H9 (cell line): ENCODE results near the gene FBXO11. TPM values are rescaled to one million over a fixed set of nuclear protein-coding genes. Genes with fewer than 3 reads are reported as not detected.

Source experiments
- DNase-seq: peaks from one replicate; pipeline ENCODE4 v3.0.0-alpha.2; 2017
- H2AFZ ChIP-seq: one replicate; pipeline ENCODE4 v1.6.1; 2013; ENCODE audit warnings: mild to moderate bottlenecking, low read length, control low read depth, moderate library complexity
- H2AK5ac ChIP-seq: 2 replicates; pipeline ENCODE4 v1.6.1; 2013; ENCODE audit warnings: low read length, control low read depth, mixed read lengths; ENCODE audit not compliant: insufficient read length
- H2BK120ac ChIP-seq: one replicate; pipeline ENCODE4 v1.6.1; 2013; ENCODE audit warnings: low read depth, mild to moderate bottlenecking, low read length, control low read depth, inconsistent platforms; ENCODE audit not compliant: poor library complexity, severe bottlenecking
- H2BK12ac ChIP-seq: 2 replicates; pipeline ENCODE4 v1.6.1; 2013; ENCODE audit warnings: low read length, control low read depth, mixed read lengths, low read depth; ENCODE audit not compliant: insufficient read length
- H2BK15ac ChIP-seq: 2 replicates; pipeline ENCODE4 v1.6.1; 2013; ENCODE audit warnings: low read depth, low read length, control low read depth
- H2BK20ac ChIP-seq: one replicate; pipeline ENCODE4 v1.6.1; 2013; ENCODE audit warnings: low read depth, mild to moderate bottlenecking, low read length, control low read depth, inconsistent platforms; ENCODE audit not compliant: poor library complexity, severe bottlenecking
- H2BK5ac ChIP-seq: 2 replicates; pipeline ENCODE4 v1.6.1; 2013; ENCODE audit warnings: low read length, control low read depth, mixed read lengths; ENCODE audit not compliant: insufficient read length
- H3K14ac ChIP-seq: 2 replicates; pipeline ENCODE4 v1.6.1; 2013; ENCODE audit warnings: low read length, control low read depth; ENCODE audit not compliant: insufficient read depth
- H3K18ac ChIP-seq: 2 replicates; pipeline ENCODE4 v1.6.1; 2013; ENCODE audit warnings: low read depth, mild to moderate bottlenecking, mixed read lengths, low read length, control low read depth; ENCODE audit not compliant: insufficient read length
- H3K23ac ChIP-seq: 2 replicates; pipeline ENCODE4 v1.6.1; 2013; ENCODE audit warnings: low read length, control low read depth, mixed read lengths, low read depth; ENCODE audit not compliant: insufficient read length
- H3K23me2 ChIP-seq: 2 replicates; pipeline ENCODE4 v1.6.1; 2013; ENCODE audit warnings: low read depth, mild to moderate bottlenecking, mixed read lengths, low read length, control low read depth; ENCODE audit not compliant: insufficient read length, poor library complexity, severe bottlenecking
- H3K27ac ChIP-seq: 2 replicates; pipeline ENCODE4 v1.5.1; 2013; ENCODE audit warnings: low read length, control low read depth, mixed read lengths, low read depth; ENCODE audit not compliant: insufficient read length
- H3K27me3 ChIP-seq: 2 replicates; pipeline ENCODE4 v1.6.1; 2013; ENCODE audit warnings: low read length, control low read depth, inconsistent platforms; ENCODE audit not compliant: insufficient read depth
- H3K4ac ChIP-seq: 2 replicates; pipeline ENCODE4 v1.6.1; 2013; ENCODE audit warnings: low read depth, mild to moderate bottlenecking, control low read depth, inconsistent platforms, low read length, moderate library complexity
- H3K4me1 ChIP-seq: 2 replicates; pipeline ENCODE4 v1.6.1; 2013; ENCODE audit warnings: low read length, control low read depth, inconsistent platforms; ENCODE audit not compliant: insufficient read depth
- H3K4me2 ChIP-seq: 2 replicates; pipeline ENCODE4 v1.6.1; 2013; ENCODE audit warnings: low read length, control low read depth, mixed read lengths; ENCODE audit not compliant: insufficient read length, insufficient read depth
- H3K56ac ChIP-seq: 2 replicates; pipeline ENCODE4 v1.6.1; 2013; ENCODE audit warnings: low read depth, mild to moderate bottlenecking, mixed read lengths, low read length, control low read depth; ENCODE audit not compliant: insufficient read length
- H3K79me1 ChIP-seq: 2 replicates; pipeline ENCODE4 v1.6.1; 2013; ENCODE audit warnings: low read depth, mild to moderate bottlenecking, moderate library complexity, low read length, control low read depth, inconsistent platforms; ENCODE audit not compliant: insufficient read depth, poor library complexity, severe bottlenecking
- H3K79me2 ChIP-seq: 2 replicates; pipeline ENCODE4 v1.6.1; 2013; ENCODE audit warnings: low read length, control low read depth, inconsistent platforms; ENCODE audit not compliant: insufficient read depth
- H3K9ac ChIP-seq: 2 replicates; pipeline ENCODE4 v1.6.1; 2013; ENCODE audit warnings: low read length, control low read depth, mixed read lengths; ENCODE audit not compliant: insufficient read length; ENCODE audit errors: extremely low read depth
- H3K9me3 ChIP-seq: one replicate; pipeline ENCODE4 v1.6.1; 2013; ENCODE audit warnings: low read depth, low read length, inconsistent platforms; ENCODE audit not compliant: control insufficient read depth
- H3T11ph ChIP-seq: one replicate; pipeline ENCODE4 v1.6.1; 2013; ENCODE audit warnings: mild to moderate bottlenecking, low read length, control low read depth, inconsistent platforms
- H4K20me1 ChIP-seq: one replicate; pipeline ENCODE4 v1.6.1; 2013; ENCODE audit not compliant: control insufficient read depth, insufficient read length, insufficient read depth
- H4K5ac ChIP-seq: 2 replicates; pipeline ENCODE4 v1.6.1; 2013; ENCODE audit warnings: low read depth, mild to moderate bottlenecking, mixed read lengths, low read length, control low read depth; ENCODE audit not compliant: insufficient read length
- H4K8ac ChIP-seq: replicated peaks from 2 replicates; pipeline ENCODE4 v1.6.1; 2013; ENCODE audit warnings: low read length, control low read depth, mixed read lengths, low read depth; ENCODE audit not compliant: insufficient read length
- H4K91ac ChIP-seq: 2 replicates; pipeline ENCODE4 v1.6.1; 2013; ENCODE audit warnings: low read depth, mild to moderate bottlenecking, moderate library complexity, mixed read lengths, low read length, control low read depth; ENCODE audit not compliant: insufficient read length
- H3K27ac Mint-ChIP-seq, 3 experiments: 2 replicates in 2 of 3; 3 replicates in 1 of 3; pipeline ENCODE4 v1.8.0; 2020 to 2021; ENCODE audit warnings: mixed read lengths in 3 of 3, mild to moderate bottlenecking in 1 of 3, moderate library complexity in 1 of 3
- H3K27me3 Mint-ChIP-seq: 2 replicates; pipeline ENCODE4 v1.8.0; 2021; ENCODE audit warnings: low read depth, mild to moderate bottlenecking, moderate library complexity, mixed read lengths
- H3K36me3 Mint-ChIP-seq, 3 experiments: 2 replicates in 2 of 3; 3 replicates in 1 of 3; pipeline ENCODE4 v1.8.0; 2020 to 2021; ENCODE audit warnings: low read depth in 3 of 3, mixed read lengths in 3 of 3; ENCODE audit not compliant: insufficient read depth in 1 of 3
- H3K4me1 Mint-ChIP-seq, 2 experiments: 2 replicates each; pipeline ENCODE4 v1.8.0; 2020; ENCODE audit warnings: mixed read lengths in 2 of 2
- H3K4me3 Mint-ChIP-seq, 2 experiments: 2 replicates in 1 of 2; 3 replicates in 1 of 2; pipeline ENCODE4 v1.8.0; 2020 to 2021; ENCODE audit warnings: mild to moderate bottlenecking in 2 of 2, mixed read lengths in 2 of 2, moderate library complexity in 1 of 2
- H3K9me3 Mint-ChIP-seq, 2 experiments: 2 replicates in 1 of 2; 3 replicates in 1 of 2; pipeline ENCODE4 v1.8.0; 2020; ENCODE audit warnings: mild to moderate bottlenecking in 2 of 2, mixed read lengths in 2 of 2, moderate library complexity in 1 of 2
- CTCF ChIP-seq: fragments of 200-600 bp; sonication (generic); conservative IDR thresholded peaks from 3 replicates; pipeline ENCODE4 v1.8.0; 2021; ENCODE audit warnings: antibody characterized with exemption, mild to moderate bottlenecking
- WGBS: extraction: QIAGEN DNeasy Blood & Tissue Kit; methylation state at CpG from one replicate; pipeline ENCODE4 v1.1.7; 2013; ENCODE audit warnings: missing lambda C conversion rate, low lambda C conversion rate, mixed read lengths; ENCODE audit not compliant: insufficient read length; ENCODE audit errors: extremely low coverage; 5-methylcytosine and 5-hydroxymethylcytosine counted together
- total RNA-seq: library from RNA; stranded (reverse); gene quantifications from 2 replicates; pipeline ENCODE4 v1.2.1, GENCODE V29; 2021

Gene FBXO11
- total RNA-seq, 1 experiment from 2014 or later = 68.8 TPM

- no peak for TF ChIP-seq CTCF
- H2BK15ac ChIP-seq = no peak overlapping the region
- H3K9ac ChIP-seq = no peak overlapping the region
- Mint-ChIP-seq H3K9me3 (no peaks in the 10 kb centered on the region), H3K27me3 (no peaks in the 10 kb centered on the region), H3K4me3 (no peak overlapping the region), H3K36me3 (peaks cover 17 to 74% (median 64%) of the 10 kb centered on the region in 3 experiments; a peak in 5 of 7 replicates), H3K4me1 (no peaks in the 10 kb centered on the region), H3K27ac (no peak overlapping the region)
- no peak overlapping the region for H2BK120ac ChIP-seq
- H2AFZ ChIP-seq = no peak overlapping the region
- no peaks in the 10 kb centered on the region for H3K79me2 ChIP-seq
- no peak overlapping the region for H3T11ph ChIP-seq
- H3K18ac ChIP-seq = no peak overlapping the region
- no peak overlapping the region for H4K8ac ChIP-seq
- H2AK5ac ChIP-seq = no peak overlapping the region
- no peak overlapping the region for H3K4me2 ChIP-seq
- no peak overlapping the region for H3K4ac ChIP-seq
- H2BK12ac ChIP-seq = no peak overlapping the region
- no peaks in the 10 kb centered on the region for H3K79me1 ChIP-seq
- H4K5ac ChIP-seq = no peak overlapping the region
- H4K91ac ChIP-seq = no peak overlapping the region
- H2BK5ac ChIP-seq = no peak overlapping the region
- no peak overlapping the region for H3K14ac ChIP-seq
- H3K27me3 ChIP-seq = no peaks in the 10 kb centered on the region
- H3K4me1 ChIP-seq = no peaks in the 10 kb centered on the region
- no peak overlapping the region for H2BK20ac ChIP-seq
- H3K9me3 ChIP-seq = no peaks in the 10 kb centered on the region
- H4K20me1 ChIP-seq = no peaks in the 10 kb centered on the region
- no peak overlapping the region for H3K23ac ChIP-seq
- no peak overlapping the region for H3K27ac ChIP-seq
- no peak overlapping the region for H3K56ac ChIP-seq
- no peaks in the 10 kb centered on the region for H3K23me2 ChIP-seq
- no CpG with 5 or more reads among the region's 2 CpGs for WGBS
- no peak for DNase-seq
Measured at GRCh38 chr2:47833516-47833968, 72.8 kb downstream of the FBXO11 start.
